ENCODE measurements around the gene CAPN14. TPM values are rescaled to one million over a fixed set of nuclear protein-coding genes. Genes with fewer than 3 reads are reported as not detected.

CAPN14 gene
- total RNA-seq, 1 experiment from 2014 or later = not detected

DNA sequence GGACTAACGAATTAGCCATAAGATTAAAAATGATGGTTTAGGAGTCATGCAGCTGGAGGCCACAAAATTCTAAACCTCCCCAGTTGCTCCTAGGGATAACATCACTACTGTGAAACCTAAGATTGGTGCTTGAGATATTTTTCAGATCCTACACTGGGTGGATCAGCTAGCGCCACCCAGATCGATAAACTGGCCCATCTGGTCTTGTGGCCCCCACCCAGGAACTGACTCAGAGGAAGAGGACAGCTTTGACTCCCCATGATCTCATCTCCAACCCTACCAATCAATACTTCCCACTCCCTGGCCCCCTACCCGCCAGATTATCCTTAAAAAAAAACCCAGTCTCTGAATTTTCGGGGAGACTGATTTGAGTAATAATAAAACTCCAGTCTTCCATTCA is 84.5 kb downstream of the CAPN14 start:
- H3K36me3 ChIP-seq (ENCODE audit: control insufficient read depth in 1 of 2, insufficient read depth in 2 of 2, low read length in 2 of 2) = no peaks in the 10 kb centered on the region
- ChIA-PET POLR2A (no interaction called here), RAD21 (ENCODE audit: low non-redundant PET in 1 of 2, low total read pairs in 2 of 2, uncharacterized antibody in 2 of 2, unreplicated experiment in 2 of 2) (no interaction called here), CTCF (no interaction called here)
- no peak overlapping the region for H3K9ac ChIP-seq (ENCODE audit: low read length)
- no peaks in the 10 kb centered on the region; the same call in none of the 2 replicates for H4K20me1 ChIP-seq (ENCODE audit: insufficient read depth)
- DNase-seq (ENCODE audit: low read depth, low spot score) (no peak), ATAC-seq (no peak)
- H3K4me2 ChIP-seq (ENCODE audit: low read length) = no peak overlapping the region
- TF ChIP-seq SP1 (IDR thresholded peaks at IDR 0.05; ENCODE audit: low read depth) = 0 out of 2 replicates have a peak, but pooled peaks have one; percentile 37
- TF ChIP-seq, protein P1, sequence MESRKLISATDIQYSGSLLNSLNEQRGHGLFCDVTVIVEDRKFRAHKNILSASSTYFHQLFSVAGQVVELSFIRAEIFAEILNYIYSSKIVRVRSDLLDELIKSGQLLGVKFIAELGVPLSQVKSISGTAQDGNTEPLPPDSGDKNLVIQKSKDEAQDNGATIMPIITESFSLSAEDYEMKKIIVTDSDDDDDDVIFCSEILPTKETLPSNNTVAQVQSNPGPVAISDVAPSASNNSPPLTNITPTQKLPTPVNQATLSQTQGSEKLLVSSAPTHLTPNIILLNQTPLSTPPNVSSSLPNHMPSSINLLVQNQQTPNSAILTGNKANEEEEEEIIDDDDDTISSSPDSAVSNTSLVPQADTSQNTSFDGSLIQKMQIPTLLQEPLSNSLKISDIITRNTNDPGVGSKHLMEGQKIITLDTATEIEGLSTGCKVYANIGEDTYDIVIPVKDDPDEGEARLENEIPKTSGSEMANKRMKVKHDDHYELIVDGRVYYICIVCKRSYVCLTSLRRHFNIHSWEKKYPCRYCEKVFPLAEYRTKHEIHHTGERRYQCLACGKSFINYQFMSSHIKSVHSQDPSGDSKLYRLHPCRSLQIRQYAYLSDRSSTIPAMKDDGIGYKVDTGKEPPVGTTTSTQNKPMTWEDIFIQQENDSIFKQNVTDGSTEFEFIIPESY (IDR thresholded peaks at IDR 0.05; ENCODE audit: extremely low read depth, insufficient replicate concordance, low read length) = no peak
- 0 out of 2 replicates have a peak, but pooled peaks cover 4% of the 10 kb centered on the region for H3K27me3 ChIP-seq (ENCODE audit: insufficient read depth, low read length)
- peaks cover 0 to 22% of the 10 kb centered on the region in 2 experiments; a peak in 2 of 4 replicates for H3K4me1 ChIP-seq (ENCODE audit: control insufficient read depth in 1 of 2, insufficient read depth in 2 of 2, low read length in 2 of 2)
- H3K9me2 ChIP-seq (ENCODE audit: insufficient read depth) = no peaks in the 10 kb centered on the region
- H3K9me3 ChIP-seq (ENCODE audit: control insufficient read depth in 1 of 2, insufficient read depth in 1 of 2, low read depth in 1 of 2, low read length in 2 of 2) = no peaks in the 10 kb centered on the region
- intact Hi-C loops (cut with micrococcal nuclease) = no loop called here
- no TSS peak for BruUV-seq (replicated peaks)
- no peak overlapping the region for H2AFZ ChIP-seq (ENCODE audit: low read depth, low read length, poor library complexity, severe bottlenecking)
- no peak overlapping the region for H3K27ac ChIP-seq (ENCODE audit: low read depth, low read length)
- H3K79me2 ChIP-seq (ENCODE audit: insufficient read depth, low read length) = peaks cover 51% of the 10 kb centered on the region; the same call in 1 of the 2 replicates
- no peak overlapping the region for H3K4me3 ChIP-seq (replicated peaks in 1 of 2; ENCODE audit: low read depth in 1 of 2, low read length in 2 of 2)

DNA sequence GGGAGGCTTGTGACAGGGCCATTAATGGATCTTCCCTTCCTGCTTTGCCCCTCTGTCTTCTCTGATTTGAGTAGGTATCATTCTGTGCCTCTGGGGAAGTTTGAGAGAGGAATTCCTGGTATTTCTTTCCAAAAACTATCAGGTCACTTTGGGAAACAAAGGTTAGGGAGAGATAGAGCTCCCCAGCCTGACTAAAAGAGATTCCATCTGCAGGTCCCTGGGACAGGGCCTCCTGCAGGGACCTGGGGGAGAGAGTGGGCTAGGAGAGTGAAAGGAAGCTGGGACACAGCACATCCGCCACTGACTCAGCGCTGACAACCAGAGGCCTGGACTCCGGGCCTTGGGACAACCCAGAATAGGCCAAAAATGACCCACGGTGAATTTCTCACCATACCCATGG is 85.4 kb downstream of the CAPN14 start:
- Histone ChIP-seq H3K79me2 (ENCODE audit: insufficient read depth, low read length) (peaks cover 48% of the 10 kb centered on the region; the same call in 1 of the 2 replicates), H3K36me3 (ENCODE audit: control insufficient read depth in 1 of 2, insufficient read depth in 2 of 2, low read length in 2 of 2) (no peaks in the 10 kb centered on the region), H4K20me1 (ENCODE audit: insufficient read depth) (no peaks in the 10 kb centered on the region; the same call in none of the 2 replicates), H3K4me2 (ENCODE audit: low read length) (no peak overlapping the region), H3K9me2 (ENCODE audit: insufficient read depth) (no peaks in the 10 kb centered on the region), H3K27me3 (ENCODE audit: insufficient read depth, low read length) (0 out of 2 replicates have a peak, but pooled peaks cover 4% of the 10 kb centered on the region), H3K4me3 (replicated peaks in 1 of 2; ENCODE audit: low read depth in 1 of 2, low read length in 2 of 2) (no peak overlapping the region), H3K4me1 (ENCODE audit: control insufficient read depth in 1 of 2, insufficient read depth in 2 of 2, low read length in 2 of 2) (peaks cover 0 to 21% of the 10 kb centered on the region in 2 experiments; a peak in 2 of 4 replicates), H3K27ac (ENCODE audit: low read depth, low read length) (no peak overlapping the region), H2AFZ (ENCODE audit: low read depth, low read length, poor library complexity, severe bottlenecking) (no peak overlapping the region), H3K9me3 (ENCODE audit: control insufficient read depth in 1 of 2, insufficient read depth in 1 of 2, low read depth in 1 of 2, low read length in 2 of 2) (no peaks in the 10 kb centered on the region), H3K9ac (ENCODE audit: low read length) (no peak overlapping the region)
- BruUV-seq (replicated peaks) = no TSS peak
- DNase-seq (ENCODE audit: low read depth, low spot score) (no peak), ATAC-seq (no peak)
- ChIA-PET CTCF (no interaction called here), RAD21 (ENCODE audit: low non-redundant PET in 1 of 2, low total read pairs in 2 of 2, uncharacterized antibody in 2 of 2, unreplicated experiment in 2 of 2) (no interaction called here), POLR2A (no interaction called here)
- intact Hi-C loops (cut with micrococcal nuclease) = no loop called here
- TF ChIP-seq POLR2A (IDR thresholded peaks at IDR 0.05; ENCODE audit: borderline replicate concordance, extremely low read depth, insufficient read depth, insufficient read length) = no peak
- TF ChIP-seq, protein P2, sequence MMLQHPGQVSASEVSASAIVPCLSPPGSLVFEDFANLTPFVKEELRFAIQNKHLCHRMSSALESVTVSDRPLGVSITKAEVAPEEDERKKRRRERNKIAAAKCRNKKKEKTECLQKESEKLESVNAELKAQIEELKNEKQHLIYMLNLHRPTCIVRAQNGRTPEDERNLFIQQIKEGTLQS (IDR thresholded peaks at IDR 0.05) = no peak
- no peak for TF ChIP-seq FOSL1 (IDR thresholded peaks at IDR 0.05; ENCODE audit: low read depth)
- TF ChIP-seq CEBPB (IDR thresholded peaks at IDR 0.05; ENCODE audit: low read depth) = no peak
- TF ChIP-seq EZH2phosphoT487 (IDR thresholded peaks at IDR 0.05; ENCODE audit: borderline replicate concordance) = no peak
- TF ChIP-seq SP1 (IDR thresholded peaks at IDR 0.05; ENCODE audit: low read depth) = no peak
- TF ChIP-seq EZH2 (IDR thresholded peaks at IDR 0.05) = no peak
- TF ChIP-seq, protein P3, sequence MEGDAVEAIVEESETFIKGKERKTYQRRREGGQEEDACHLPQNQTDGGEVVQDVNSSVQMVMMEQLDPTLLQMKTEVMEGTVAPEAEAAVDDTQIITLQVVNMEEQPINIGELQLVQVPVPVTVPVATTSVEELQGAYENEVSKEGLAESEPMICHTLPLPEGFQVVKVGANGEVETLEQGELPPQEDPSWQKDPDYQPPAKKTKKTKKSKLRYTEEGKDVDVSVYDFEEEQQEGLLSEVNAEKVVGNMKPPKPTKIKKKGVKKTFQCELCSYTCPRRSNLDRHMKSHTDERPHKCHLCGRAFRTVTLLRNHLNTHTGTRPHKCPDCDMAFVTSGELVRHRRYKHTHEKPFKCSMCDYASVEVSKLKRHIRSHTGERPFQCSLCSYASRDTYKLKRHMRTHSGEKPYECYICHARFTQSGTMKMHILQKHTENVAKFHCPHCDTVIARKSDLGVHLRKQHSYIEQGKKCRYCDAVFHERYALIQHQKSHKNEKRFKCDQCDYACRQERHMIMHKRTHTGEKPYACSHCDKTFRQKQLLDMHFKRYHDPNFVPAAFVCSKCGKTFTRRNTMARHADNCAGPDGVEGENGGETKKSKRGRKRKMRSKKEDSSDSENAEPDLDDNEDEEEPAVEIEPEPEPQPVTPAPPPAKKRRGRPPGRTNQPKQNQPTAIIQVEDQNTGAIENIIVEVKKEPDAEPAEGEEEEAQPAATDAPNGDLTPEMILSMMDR (IDR thresholded peaks at IDR 0.05 in 2 of 3, conservative IDR thresholded peaks at IDR 0.05 in 1 of 3; ENCODE audit: borderline replicate concordance in 1 of 3, insufficient read depth in 1 of 3, low read depth in 2 of 3, low read length in 2 of 3) = no peak
- TF ChIP-seq, protein P4, sequence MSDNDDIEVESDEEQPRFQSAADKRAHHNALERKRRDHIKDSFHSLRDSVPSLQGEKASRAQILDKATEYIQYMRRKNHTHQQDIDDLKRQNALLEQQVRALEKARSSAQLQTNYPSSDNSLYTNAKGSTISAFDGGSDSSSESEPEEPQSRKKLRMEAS (IDR thresholded peaks at IDR 0.05) = no peak
- TF ChIP-seq, protein P5, sequence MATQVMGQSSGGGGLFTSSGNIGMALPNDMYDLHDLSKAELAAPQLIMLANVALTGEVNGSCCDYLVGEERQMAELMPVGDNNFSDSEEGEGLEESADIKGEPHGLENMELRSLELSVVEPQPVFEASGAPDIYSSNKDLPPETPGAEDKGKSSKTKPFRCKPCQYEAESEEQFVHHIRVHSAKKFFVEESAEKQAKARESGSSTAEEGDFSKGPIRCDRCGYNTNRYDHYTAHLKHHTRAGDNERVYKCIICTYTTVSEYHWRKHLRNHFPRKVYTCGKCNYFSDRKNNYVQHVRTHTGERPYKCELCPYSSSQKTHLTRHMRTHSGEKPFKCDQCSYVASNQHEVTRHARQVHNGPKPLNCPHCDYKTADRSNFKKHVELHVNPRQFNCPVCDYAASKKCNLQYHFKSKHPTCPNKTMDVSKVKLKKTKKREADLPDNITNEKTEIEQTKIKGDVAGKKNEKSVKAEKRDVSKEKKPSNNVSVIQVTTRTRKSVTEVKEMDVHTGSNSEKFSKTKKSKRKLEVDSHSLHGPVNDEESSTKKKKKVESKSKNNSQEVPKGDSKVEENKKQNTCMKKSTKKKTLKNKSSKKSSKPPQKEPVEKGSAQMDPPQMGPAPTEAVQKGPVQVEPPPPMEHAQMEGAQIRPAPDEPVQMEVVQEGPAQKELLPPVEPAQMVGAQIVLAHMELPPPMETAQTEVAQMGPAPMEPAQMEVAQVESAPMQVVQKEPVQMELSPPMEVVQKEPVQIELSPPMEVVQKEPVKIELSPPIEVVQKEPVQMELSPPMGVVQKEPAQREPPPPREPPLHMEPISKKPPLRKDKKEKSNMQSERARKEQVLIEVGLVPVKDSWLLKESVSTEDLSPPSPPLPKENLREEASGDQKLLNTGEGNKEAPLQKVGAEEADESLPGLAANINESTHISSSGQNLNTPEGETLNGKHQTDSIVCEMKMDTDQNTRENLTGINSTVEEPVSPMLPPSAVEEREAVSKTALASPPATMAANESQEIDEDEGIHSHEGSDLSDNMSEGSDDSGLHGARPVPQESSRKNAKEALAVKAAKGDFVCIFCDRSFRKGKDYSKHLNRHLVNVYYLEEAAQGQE (IDR thresholded peaks at IDR 0.05; ENCODE audit: low read depth) = no peak
- no peak for TF ChIP-seq RAD21 (IDR thresholded peaks at IDR 0.05; ENCODE audit: low read depth)
